Adipocyte (in vitro differentiated cells): ENCODE measurements around the gene METTL4.

Experiments
- DNase-seq: peaks from one replicate; pipeline ENCODE4 v3.0.0-alpha.2; 2015; ENCODE audit warnings: low read depth
- H3K27me3 ChIP-seq: replicated peaks from 2 replicates; pipeline ENCODE4 v1.7.0; 2013; ENCODE audit warnings: mild to moderate bottlenecking, low read length, moderate library complexity; ENCODE audit not compliant: control insufficient read depth, insufficient read depth
- H3K36me3 ChIP-seq: 2 replicates; pipeline ENCODE4 v1.7.0; 2013; ENCODE audit warnings: low read length, mild to moderate bottlenecking, moderate library complexity; ENCODE audit not compliant: control insufficient read depth, insufficient read depth, severe bottlenecking
- H3K4me1 ChIP-seq: 2 replicates; pipeline ENCODE4 v1.7.0; 2013; ENCODE audit warnings: mild to moderate bottlenecking, low read length, moderate library complexity; ENCODE audit not compliant: control insufficient read depth, insufficient read depth
- H3K4me3 ChIP-seq: 2 replicates; pipeline ENCODE4 v1.7.0; 2013; ENCODE audit warnings: mild to moderate bottlenecking, low read length, moderate library complexity
- H3K9ac ChIP-seq: 2 replicates; pipeline ENCODE4 v1.7.0; 2013; ENCODE audit warnings: mild to moderate bottlenecking, low read length, moderate library complexity
- H3K9me3 ChIP-seq: 2 replicates; pipeline ENCODE4 v1.7.0; 2013; ENCODE audit warnings: mild to moderate bottlenecking, low read length, moderate library complexity; ENCODE audit not compliant: control insufficient read depth

Gene METTL4

GRCh38 chr18:2497797-2498196 is 73.5 kb downstream of the METTL4 start:
- Histone ChIP-seq H3K9ac (no peak overlapping the region), H3K27me3 (no peaks in the 10 kb centered on the region), H3K36me3 (no peaks in the 10 kb centered on the region), H3K4me1 (no peaks in the 10 kb centered on the region), H3K4me3 (no peak overlapping the region), H3K9me3 (no peaks in the 10 kb centered on the region)
- no peak for DNase-seq

GRCh38 chr18:2495381-2495780 is 75.9 kb downstream of the METTL4 start:
- Histone ChIP-seq H3K4me1 (no peaks in the 10 kb centered on the region), H3K9ac (no peak overlapping the region), H3K9me3 (no peaks in the 10 kb centered on the region), H3K4me3 (no peak overlapping the region), H3K36me3 (no peaks in the 10 kb centered on the region), H3K27me3 (no peaks in the 10 kb centered on the region)
- DNase-seq: no peak

DNA sequence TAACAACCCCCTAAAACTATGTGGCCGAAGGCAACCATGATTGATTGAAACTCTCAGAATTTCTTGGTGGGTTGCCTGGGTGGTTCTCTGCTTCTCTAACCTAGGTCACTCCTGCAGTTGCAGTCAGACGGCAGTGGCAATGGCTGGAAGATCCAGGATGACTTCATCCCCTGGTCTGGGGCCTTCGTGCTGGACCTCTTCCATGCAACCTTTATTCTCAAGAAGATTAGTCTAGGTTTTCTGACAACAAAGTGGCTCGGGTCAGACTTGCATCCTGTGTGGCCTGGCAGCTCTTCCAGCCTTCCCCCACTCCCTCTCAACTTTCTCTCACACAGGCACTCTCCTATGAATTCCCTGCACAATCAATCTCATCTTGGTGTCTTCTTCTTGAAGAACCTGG is 76.4 kb downstream of the METTL4 start:
- Histone ChIP-seq H3K9me3 (no peaks in the 10 kb centered on the region), H3K27me3 (no peaks in the 10 kb centered on the region), H3K4me1 (no peaks in the 10 kb centered on the region), H3K9ac (no peak overlapping the region), H3K4me3 (no peak overlapping the region), H3K36me3 (no peaks in the 10 kb centered on the region)
- DNase-seq: no peak
